Activated naive CD4-positive, alpha-beta T cell treated with anti-CD3 and anti-CD28 coated beads, Interleukin-2, amount 10 ng/mL, durations not matched to agents 7 days and 5 days (primary cell): Measurements from ENCODE around the gene CCDC63.

Experiments used
- CTCF ChIA-PET: fragments of 350-600 bp; sonication (Branson Sonifier 250); formaldehyde crosslinking; loops from one replicate; lab custom pipeline; 2021; ENCODE audit warnings: antibody characterized with exemption; lab: Charles Lee
- DNase-seq: peaks from one replicate; pipeline ENCODE4 v3.0.0-alpha.2; 2020
- H3K27ac Mint-ChIP-seq: one replicate; pipeline ENCODE4 v1.8.0; 2021; ENCODE audit warnings: mild to moderate bottlenecking, moderate library complexity, mixed read lengths
- H3K27me3 Mint-ChIP-seq: one replicate; pipeline ENCODE4 v1.8.0; 2021; ENCODE audit warnings: mild to moderate bottlenecking, mixed read lengths
- H3K36me3 Mint-ChIP-seq: one replicate; pipeline ENCODE4 v1.8.0; 2021; ENCODE audit warnings: mixed read lengths
- H3K4me1 Mint-ChIP-seq: one replicate; pipeline ENCODE4 v1.8.0; 2021; ENCODE audit warnings: mixed read lengths
- H3K4me3 Mint-ChIP-seq: one replicate; pipeline ENCODE4 v1.8.0; 2021; ENCODE audit warnings: mild to moderate bottlenecking, moderate library complexity, mixed read lengths
- H3K9me3 Mint-ChIP-seq: one replicate; pipeline ENCODE4 v1.8.0; 2021; ENCODE audit warnings: mixed read lengths

Gene CCDC63

GRCh38 chr12:110874781-110875180 is 28.0 kb downstream of the CCDC63 start:
- no peak for DNase-seq
- H3K27me3 Mint-ChIP-seq: peaks cover 24% of the 10 kb centered on the region
- CTCF ChIA-PET: interaction anchor here (0.7 kb wide), 1 partner anchor 260 kb away, joined by 3 read pairs; no protein-coding TSS in a partner anchor
- H3K4me1 Mint-ChIP-seq: no peaks in the 10 kb centered on the region
- H3K9me3 Mint-ChIP-seq: no peaks in the 10 kb centered on the region
- H3K36me3 Mint-ChIP-seq: no peaks in the 10 kb centered on the region
- no peak overlapping the region for H3K27ac Mint-ChIP-seq
- H3K4me3 Mint-ChIP-seq: no peak overlapping the region

DNA sequence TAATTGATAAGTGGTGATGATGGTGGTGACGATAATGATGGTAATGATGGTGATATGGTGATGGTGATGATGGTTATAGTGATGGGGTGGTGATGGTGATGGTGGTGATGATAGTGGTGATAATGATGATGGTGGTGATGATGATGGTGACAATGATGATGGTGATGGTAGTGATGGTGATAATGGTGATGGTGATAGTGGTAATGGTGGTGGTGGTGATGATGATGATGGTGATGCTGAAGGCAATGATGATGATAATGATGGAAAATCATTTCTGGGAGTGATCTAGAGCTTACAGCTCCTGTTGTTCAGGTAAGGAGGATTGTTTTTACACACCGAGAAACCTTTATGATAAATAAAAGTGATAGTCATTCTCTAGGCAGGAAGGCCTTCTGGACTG is 33.9 kb downstream of the CCDC63 start:
- Mint-ChIP-seq H3K9me3 (no peaks in the 10 kb centered on the region), H3K36me3 (no peaks in the 10 kb centered on the region), H3K4me1 (no peaks in the 10 kb centered on the region), H3K27ac (no peak overlapping the region), H3K27me3 (peaks cover 14% of the 10 kb centered on the region), H3K4me3 (no peak overlapping the region)
- DNase-seq: no peak
- CTCF ChIA-PET: no interaction called here

GRCh38 chr12:110883251-110883650 is 36.5 kb downstream of the CCDC63 start:
- Mint-ChIP-seq H3K4me1 (peaks cover 7% of the 10 kb centered on the region), H3K36me3 (no peaks in the 10 kb centered on the region), H3K27me3 (peaks cover 15% of the 10 kb centered on the region), H3K27ac (no peak overlapping the region), H3K9me3 (no peaks in the 10 kb centered on the region), H3K4me3 (no peak overlapping the region)
- CTCF ChIA-PET: interaction anchor here (1.0 kb wide), 1 partner anchor 10 kb away, joined by 3 read pairs; no protein-coding TSS in a partner anchor
- DNase-seq: no peak

DNA sequence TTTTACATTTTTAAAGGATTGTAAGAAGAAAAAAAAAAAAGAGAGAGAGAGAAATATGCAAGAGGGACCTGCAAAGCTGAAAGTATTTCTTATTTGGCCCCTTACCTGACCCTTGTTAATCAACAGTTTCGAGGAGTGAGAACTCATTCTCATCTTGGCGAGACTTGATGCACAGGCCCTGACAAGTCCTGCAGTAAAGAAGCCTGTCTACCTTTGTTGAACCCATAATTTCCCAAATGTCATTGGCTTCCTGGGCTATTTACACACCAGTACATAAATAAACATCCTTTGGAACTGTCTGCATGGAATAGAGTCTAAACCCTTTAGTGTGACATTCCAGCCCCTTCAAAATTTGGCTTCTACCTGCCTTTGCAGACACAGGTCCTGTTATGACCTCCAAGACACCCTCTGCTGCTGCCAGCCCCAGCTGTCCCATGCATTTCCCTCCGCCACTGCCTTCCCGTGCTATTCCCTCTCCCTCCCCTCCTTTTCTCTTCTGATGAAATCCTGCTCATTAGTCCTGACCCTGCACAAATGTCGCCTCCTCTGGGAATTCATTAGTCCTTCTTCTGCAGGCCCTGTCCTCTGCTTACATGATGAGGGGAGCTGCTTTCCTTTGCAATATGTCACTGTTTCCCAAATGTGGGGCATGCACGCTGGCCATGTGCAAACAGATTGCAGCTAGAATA is 38.5 kb downstream of the CCDC63 start:
- DNase-seq: no peak
- CTCF ChIA-PET: interaction anchor here (1.0 kb wide), 1 partner anchor 64 kb away, joined by 3 read pairs; no protein-coding TSS in a partner anchor
- Mint-ChIP-seq H3K9me3 (no peaks in the 10 kb centered on the region), H3K27ac (no peak overlapping the region), H3K36me3 (no peaks in the 10 kb centered on the region), H3K4me3 (no peak overlapping the region), H3K27me3 (peaks cover 28% of the 10 kb centered on the region), H3K4me1 (peaks cover 7% of the 10 kb centered on the region)

- H3K4me1 Mint-ChIP-seq: peaks cover 7% of the 10 kb centered on the region
- H3K9me3 Mint-ChIP-seq: no peaks in the 10 kb centered on the region
- no peak for DNase-seq
- peaks cover 43% of the 10 kb centered on the region for H3K27me3 Mint-ChIP-seq
- no peaks in the 10 kb centered on the region for H3K36me3 Mint-ChIP-seq
- no peak overlapping the region for H3K27ac Mint-ChIP-seq
- H3K4me3 Mint-ChIP-seq: peak overlapping the region; percentile 89
- CTCF ChIA-PET: interaction anchor here (0.7 to 2.6 kb wide), 15 partner anchors 36 to 439 kb away, joined by 3 to 14 read pairs (median 5); no protein-coding TSS in a partner anchor
Observed at GRCh38 chr12:110888256-110888991, 41.6 kb downstream of the CCDC63 start.

DNA sequence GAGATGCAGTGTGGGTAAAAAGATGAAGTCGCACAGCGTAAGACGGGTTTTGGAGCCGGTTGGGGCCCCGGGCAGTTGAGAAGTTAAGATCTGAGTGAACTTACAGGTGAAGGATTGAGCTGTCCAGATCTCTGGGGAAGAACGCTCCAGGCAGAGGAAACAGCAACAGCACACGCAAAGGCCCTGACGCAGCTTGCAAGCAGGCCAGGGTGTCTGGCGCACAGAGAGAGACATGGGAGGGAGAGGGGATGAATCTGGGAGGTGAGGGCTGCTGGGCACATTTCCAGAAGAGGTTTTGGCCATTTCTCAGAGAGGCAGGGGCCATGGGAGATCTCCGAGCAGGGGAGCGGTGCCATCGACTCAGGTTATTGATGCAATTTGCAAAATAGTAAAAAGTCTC is 42.6 kb downstream of the CCDC63 start:
- Mint-ChIP-seq H3K4me1 (peaks cover 8% of the 10 kb centered on the region), H3K27me3 (peaks cover 41% of the 10 kb centered on the region), H3K27ac (no peak overlapping the region), H3K9me3 (no peaks in the 10 kb centered on the region), H3K4me3 (no peak overlapping the region), H3K36me3 (no peaks in the 10 kb centered on the region)
- CTCF ChIA-PET: interaction anchor here (0.5 to 2.6 kb wide), 3 partner anchors 96 to 385 kb away, joined by 3 to 14 read pairs (median 3); no protein-coding TSS in a partner anchor
- DNase-seq: no peak

DNA sequence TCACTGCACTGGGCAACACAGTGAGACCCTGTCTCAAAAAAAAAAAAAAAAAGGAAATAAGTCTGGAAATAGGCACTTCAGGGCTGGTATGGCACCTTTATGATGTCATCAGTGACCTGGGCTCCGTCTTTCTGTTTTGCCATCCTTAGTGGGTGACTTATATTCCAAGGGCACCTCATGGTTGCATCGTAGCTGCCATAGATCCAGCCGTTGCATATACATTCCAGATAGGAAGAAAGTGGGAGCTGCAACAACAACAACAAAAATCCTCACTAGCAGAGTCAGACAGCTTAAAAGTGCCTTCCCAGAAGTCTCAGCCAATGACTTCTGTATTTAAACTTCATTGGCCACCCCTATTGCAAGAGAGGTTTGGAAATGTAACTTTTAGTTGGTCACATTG is 47.2 kb downstream of the CCDC63 start:
- DNase-seq: no peak
- Mint-ChIP-seq H3K9me3 (no peaks in the 10 kb centered on the region), H3K36me3 (no peaks in the 10 kb centered on the region), H3K27me3 (peaks cover 44% of the 10 kb centered on the region), H3K4me3 (no peak overlapping the region), H3K27ac (no peak overlapping the region), H3K4me1 (peaks cover 3% of the 10 kb centered on the region)
- CTCF ChIA-PET: interaction anchor here (0.7 to 2.0 kb wide), 7 partner anchors 10 to 208 kb away, joined by 3 to 5 read pairs (median 3); no protein-coding TSS in a partner anchor

DNA sequence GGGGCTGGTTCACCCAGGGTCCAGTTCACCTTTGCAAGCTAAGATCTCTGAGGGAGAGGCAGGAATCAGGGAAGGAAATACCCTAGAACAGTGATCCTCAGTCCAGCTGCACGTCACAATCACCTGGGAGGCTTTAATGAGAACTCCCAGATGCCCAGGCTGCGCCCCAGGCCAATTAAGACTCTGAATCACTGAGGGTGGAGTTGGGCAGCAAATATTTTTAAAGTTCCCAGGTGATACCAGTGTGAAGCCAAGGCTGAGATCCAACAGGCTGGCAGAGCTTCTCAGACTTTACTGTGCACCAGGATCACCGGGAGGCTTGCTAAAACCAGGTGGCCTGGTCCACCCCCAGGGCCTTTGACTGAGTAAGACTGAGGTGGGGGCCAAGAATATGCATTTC is 49.8 kb downstream of the CCDC63 start:
- Mint-ChIP-seq H3K4me1 (peaks cover 3% of the 10 kb centered on the region), H3K9me3 (no peaks in the 10 kb centered on the region), H3K27ac (no peak overlapping the region), H3K4me3 (no peak overlapping the region), H3K36me3 (no peaks in the 10 kb centered on the region), H3K27me3 (peaks cover 37% of the 10 kb centered on the region)
- CTCF ChIA-PET: interaction anchor here (3.0 kb wide), 1 partner anchor 402 kb away, joined by 11 read pairs; no protein-coding TSS in a partner anchor
- no peak for DNase-seq

DNA sequence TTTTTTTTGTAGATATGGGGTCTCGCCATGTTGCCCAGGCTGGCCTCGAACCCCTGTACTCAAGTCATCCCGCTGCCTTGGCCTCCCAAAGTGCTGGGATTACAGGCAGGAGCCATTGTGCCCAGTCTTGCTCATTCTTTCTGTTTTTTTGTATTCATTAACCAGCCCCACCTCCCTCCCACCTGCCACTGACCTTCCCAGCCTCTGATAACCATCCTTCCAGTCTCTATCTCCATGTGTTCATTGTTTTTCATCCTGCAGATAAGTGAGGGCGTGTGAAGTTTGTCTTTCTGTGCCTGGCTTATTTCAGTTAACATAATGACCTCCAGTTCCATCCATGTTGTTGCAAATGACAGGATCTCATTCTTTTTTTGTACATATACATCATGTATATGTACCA is 54.6 kb downstream of the CCDC63 start:
- no peak for DNase-seq
- Mint-ChIP-seq H3K27ac (no peak overlapping the region), H3K4me3 (no peak overlapping the region), H3K27me3 (peaks cover 11% of the 10 kb centered on the region), H3K36me3 (no peaks in the 10 kb centered on the region), H3K4me1 (peaks cover 2% of the 10 kb centered on the region), H3K9me3 (no peaks in the 10 kb centered on the region)
- CTCF ChIA-PET: no interaction called here

GRCh38 chr12:110903511-110903910 is 56.7 kb downstream of the CCDC63 start:
- H3K9me3 Mint-ChIP-seq: no peaks in the 10 kb centered on the region
- DNase-seq: no peak
- H3K27me3 Mint-ChIP-seq: peaks cover 7% of the 10 kb centered on the region
- CTCF ChIA-PET: no interaction called here
- H3K27ac Mint-ChIP-seq: no peak overlapping the region
- H3K4me1 Mint-ChIP-seq: peaks cover 2% of the 10 kb centered on the region
- H3K36me3 Mint-ChIP-seq: no peaks in the 10 kb centered on the region
- H3K4me3 Mint-ChIP-seq: no peak overlapping the region

DNA sequence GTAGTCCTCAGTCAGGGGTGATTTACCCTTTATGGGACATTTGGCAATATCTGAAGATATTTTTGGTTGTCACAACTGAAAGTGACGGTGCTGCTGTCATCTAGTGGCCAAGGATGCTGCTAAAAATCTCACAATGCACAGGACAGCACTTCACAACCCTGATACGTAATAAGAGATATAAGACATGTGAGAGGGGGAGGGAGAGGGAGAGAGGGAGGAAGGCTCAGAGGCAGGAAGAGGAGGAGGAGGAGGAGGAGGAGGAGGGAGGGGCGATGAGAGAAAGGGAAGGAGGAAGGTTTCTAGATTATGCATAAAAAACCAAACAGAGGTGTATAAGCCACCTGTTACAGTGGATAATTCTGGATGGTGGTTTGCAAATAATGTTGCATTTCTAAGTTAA is 59.3 kb downstream of the CCDC63 start:
- Mint-ChIP-seq H3K27ac (no peak overlapping the region), H3K36me3 (no peaks in the 10 kb centered on the region), H3K9me3 (no peaks in the 10 kb centered on the region), H3K4me1 (peaks cover 2% of the 10 kb centered on the region), H3K27me3 (peaks cover 7% of the 10 kb centered on the region), H3K4me3 (no peak overlapping the region)
- CTCF ChIA-PET: no interaction called here
- DNase-seq: no peak

- Mint-ChIP-seq H3K27me3 (peaks cover 7% of the 10 kb centered on the region), H3K36me3 (no peaks in the 10 kb centered on the region), H3K4me1 (peaks cover 2% of the 10 kb centered on the region), H3K27ac (no peak overlapping the region), H3K9me3 (no peaks in the 10 kb centered on the region), H3K4me3 (no peak overlapping the region)
- no peak for DNase-seq
- CTCF ChIA-PET: interaction anchor here (1.2 kb wide), 1 partner anchor 13 kb away, joined by 3 read pairs; no protein-coding TSS in a partner anchor
Observed at GRCh38 chr12:110906516-110906915, 59.7 kb downstream of the CCDC63 start.

DNA sequence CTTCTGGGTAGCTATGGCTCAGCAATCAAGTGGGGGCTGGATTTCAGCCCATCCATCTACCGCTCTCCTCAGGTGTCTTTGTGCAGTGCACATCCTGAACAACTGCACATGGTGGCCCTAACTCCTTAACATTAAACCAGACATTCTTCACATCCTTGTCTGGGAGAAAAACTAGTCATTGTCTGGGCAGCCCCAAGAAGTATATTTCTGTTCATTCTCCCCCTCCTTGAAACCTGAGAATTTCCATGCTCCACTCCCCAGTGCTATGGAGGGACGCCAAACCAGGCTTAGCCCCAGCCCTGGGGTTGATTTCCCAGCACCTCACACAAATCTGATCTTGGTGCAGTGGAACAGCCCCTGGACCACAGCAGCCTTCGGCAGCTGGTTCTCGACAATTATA is 60.2 kb downstream of the CCDC63 start:
- no peak for DNase-seq
- H3K27ac Mint-ChIP-seq: no peak overlapping the region
- H3K36me3 Mint-ChIP-seq: no peaks in the 10 kb centered on the region
- peaks cover 2% of the 10 kb centered on the region for H3K4me1 Mint-ChIP-seq
- CTCF ChIA-PET: interaction anchor here (1.2 kb wide), 1 partner anchor 13 kb away, joined by 3 read pairs; no protein-coding TSS in a partner anchor
- H3K4me3 Mint-ChIP-seq: no peak overlapping the region
- peaks cover 7% of the 10 kb centered on the region for H3K27me3 Mint-ChIP-seq
- no peaks in the 10 kb centered on the region for H3K9me3 Mint-ChIP-seq

DNA sequence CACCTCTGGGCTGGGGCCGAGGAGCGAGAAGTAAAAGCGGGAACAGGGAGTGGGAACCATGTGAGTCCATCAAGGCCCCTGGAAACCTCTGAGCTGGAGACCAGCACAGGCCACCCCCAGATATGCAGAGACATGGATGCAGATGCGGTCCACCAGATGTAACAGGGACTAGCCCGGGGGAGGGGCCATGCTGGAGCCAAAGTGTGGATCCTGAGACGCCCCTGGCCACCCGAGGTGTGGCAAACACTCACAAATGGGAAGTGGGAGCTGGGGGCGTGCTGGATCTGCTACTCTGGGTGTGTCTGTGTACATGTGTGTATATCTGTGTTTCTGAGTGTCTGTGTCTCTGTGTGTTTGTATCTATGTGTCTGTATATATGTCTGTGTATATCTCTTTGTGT is 60.8 kb downstream of the CCDC63 start:
- CTCF ChIA-PET: interaction anchor here (1.2 kb wide), 1 partner anchor 14 kb away, joined by 3 read pairs; no protein-coding TSS in a partner anchor
- Mint-ChIP-seq H3K27me3 (peaks cover 7% of the 10 kb centered on the region), H3K9me3 (no peaks in the 10 kb centered on the region), H3K27ac (no peak overlapping the region), H3K36me3 (no peaks in the 10 kb centered on the region), H3K4me3 (no peak overlapping the region), H3K4me1 (peaks cover 2% of the 10 kb centered on the region)
- no peak for DNase-seq
